NCI-H510A treated with DMSO at 0.1 percent for 48 hours (cell line): ENCODE results near the gene VWDE.
A peak's percentile ranks its signal among the peaks of the same experiment; 100 is the strongest.

Experiments
- DNase-seq: peaks from one replicate; lab custom pipeline; 2025; lab: John Stamatoyannopoulos, UW

VWDE gene

DNA sequence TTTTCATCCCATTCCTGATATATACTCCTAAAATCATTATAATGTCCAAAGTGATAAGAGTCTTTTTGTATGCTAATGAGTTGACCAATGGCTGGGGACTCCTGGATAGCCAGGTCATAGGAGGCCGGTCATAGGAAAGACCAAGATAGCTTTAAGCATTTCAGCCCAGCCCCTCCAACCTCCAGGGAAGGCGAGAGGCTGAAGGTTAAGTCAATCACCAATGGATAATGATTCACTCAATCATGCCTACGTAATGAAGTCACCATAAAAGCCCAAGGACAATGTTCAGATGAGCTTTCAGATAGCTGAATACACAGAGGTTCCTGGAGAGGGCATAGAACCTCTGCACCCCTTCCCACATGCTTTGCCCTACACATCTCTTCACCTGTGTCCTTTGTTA is 75.7 kb downstream of the VWDE start:
- DNase-seq, result no peak

DNA sequence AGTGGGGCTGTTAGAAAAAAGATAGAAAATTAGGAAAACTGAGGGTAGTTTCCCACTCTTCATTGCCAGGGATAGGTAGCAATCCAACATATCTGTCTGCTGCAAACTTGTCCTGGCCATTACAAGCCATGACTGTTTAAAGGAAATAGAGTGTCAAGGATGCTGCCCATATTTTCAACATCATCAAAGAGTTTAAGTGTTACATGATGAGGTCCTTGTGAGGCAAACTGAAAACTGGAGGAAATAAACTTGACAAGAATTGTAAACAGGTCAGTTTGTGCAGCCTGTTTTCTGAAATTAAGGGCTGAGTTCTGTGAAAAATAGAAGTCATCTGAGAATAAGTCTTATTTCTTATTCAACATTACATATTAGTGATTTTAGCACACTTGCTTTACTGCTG is 78.0 kb downstream of the VWDE start:
- DNase-seq, result no peak

- DNase-seq, result no peak
Observed at GRCh38 chr7:12323415-12323814, 80.2 kb downstream of the VWDE start.

GRCh38 chr7:12322903-12323300 is 80.8 kb downstream of the VWDE start:
- DNase-seq, result no peak

- DNase-seq, result peak; percentile 48
Observed at GRCh38 chr7:12322284-12322902, 81.3 kb downstream of the VWDE start.

- DNase-seq, result no peak
Observed at GRCh38 chr7:12320987-12321647, 82.5 kb downstream of the VWDE start.

GRCh38 chr7:12320241-12320986 is 83.3 kb downstream of the VWDE start:
- DNase-seq, result no peak

GRCh38 chr7:12317675-12318074 is 86.0 kb downstream of the VWDE start:
- no peak for DNase-seq

GRCh38 chr7:12316925-12317324 is 86.7 kb downstream of the VWDE start:
- no peak for DNase-seq

- DNase-seq, result peak; percentile 79
Observed at GRCh38 chr7:12315049-12315448, 88.6 kb downstream of the VWDE start.

GRCh38 chr7:12314199-12314598 is 89.5 kb downstream of the VWDE start:
- DNase-seq, result no peak

DNA sequence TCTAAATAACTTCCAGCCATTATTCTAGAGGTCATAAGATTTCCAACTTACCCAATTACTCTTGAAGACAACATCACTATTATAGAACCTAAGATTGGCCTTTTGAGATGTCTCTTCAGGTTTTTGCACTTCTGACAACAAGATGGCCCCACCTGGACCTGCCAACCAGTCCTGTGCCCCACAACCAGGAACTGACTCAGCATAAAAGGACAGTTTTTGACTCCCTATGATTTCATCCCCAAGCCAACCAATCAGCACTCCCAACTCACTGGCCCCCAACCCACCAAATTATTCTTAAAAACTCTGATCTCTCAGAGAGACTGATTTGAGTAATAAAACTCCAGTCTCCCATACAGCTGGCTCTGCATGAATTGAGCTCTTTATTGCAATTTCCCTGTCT is 98.2 kb downstream of the VWDE start:
- no peak for DNase-seq

- no peak for DNase-seq
Observed at GRCh38 chr7:12303495-12303894, 100.2 kb downstream of the VWDE start.

DNA sequence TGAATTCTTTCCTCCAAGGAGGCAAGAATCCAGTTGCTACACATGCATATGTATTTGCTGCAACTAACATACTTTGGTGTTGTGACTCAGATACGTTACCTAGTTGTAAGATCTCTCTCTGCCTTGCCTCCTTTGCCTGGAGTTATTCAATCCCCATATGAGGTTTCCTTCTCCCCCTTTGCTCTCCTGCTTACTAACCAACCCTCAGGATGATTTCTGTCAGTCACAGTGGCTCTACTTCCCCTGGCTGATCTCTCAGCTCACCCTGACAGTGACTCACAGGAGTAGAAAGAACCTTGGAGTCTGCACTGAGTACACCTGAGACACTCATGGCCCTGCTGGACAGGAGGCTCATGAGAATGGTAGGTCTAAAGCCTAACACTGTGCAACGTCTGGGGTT is 100.6 kb downstream of the VWDE start:
- DNase-seq, result no peak

GRCh38 chr7:12300415-12300814 is 103.2 kb downstream of the VWDE start:
- DNase-seq, result no peak

- no peak for DNase-seq
Observed at GRCh38 chr7:12299367-12299766, 104.3 kb downstream of the VWDE start.

- DNase-seq, result no peak
Observed at GRCh38 chr7:12297283-12298108, 106.2 kb downstream of the VWDE start.

DNA sequence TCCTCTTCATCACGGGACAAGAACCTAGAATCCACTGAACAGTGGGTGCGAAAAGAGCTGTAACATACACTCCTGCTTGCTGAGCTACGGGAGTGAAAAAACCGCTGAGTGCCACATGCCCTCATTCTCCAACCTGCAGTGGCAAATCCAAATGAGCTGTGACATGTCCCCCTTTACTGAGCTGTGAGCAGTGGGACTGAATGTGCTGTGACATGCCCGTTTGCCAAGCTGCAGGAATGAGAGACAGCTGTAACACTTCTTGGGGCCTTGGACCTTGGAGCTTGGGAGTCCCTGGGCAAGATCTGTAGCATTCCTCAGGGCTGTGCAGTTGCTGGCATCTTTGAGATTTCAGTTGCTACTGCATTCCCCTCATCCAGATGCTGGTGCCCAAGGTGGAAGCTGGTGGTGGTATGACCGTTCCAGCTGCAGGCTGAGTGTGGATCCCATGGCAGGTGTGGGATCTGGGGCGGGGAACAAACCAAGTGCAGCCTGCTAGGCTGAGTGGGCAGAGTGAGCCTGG is 107.6 kb downstream of the VWDE start:
- no peak for DNase-seq

GRCh38 chr7:12294701-12295100 is 109.0 kb downstream of the VWDE start:
- no peak for DNase-seq

DNA sequence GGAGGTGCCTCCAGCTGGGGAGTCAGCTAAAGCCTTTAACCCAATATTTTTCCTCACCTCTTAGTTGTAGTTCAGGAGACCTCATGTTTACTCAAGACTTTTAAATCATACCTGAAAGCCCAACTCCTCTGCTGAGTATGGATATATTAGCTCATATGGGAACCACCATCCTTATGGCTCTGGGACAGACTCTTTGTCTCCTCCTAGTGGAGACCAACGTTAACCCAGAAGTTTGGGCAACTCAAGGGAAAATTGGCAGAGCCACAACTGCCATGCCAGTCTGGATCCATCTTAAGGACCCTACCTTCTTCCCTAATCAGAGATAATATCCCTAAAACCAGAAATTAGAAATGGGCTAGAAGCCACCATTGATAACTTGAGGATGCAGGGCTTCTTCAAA is 111.8 kb downstream of the VWDE start:
- no peak for DNase-seq

DNA sequence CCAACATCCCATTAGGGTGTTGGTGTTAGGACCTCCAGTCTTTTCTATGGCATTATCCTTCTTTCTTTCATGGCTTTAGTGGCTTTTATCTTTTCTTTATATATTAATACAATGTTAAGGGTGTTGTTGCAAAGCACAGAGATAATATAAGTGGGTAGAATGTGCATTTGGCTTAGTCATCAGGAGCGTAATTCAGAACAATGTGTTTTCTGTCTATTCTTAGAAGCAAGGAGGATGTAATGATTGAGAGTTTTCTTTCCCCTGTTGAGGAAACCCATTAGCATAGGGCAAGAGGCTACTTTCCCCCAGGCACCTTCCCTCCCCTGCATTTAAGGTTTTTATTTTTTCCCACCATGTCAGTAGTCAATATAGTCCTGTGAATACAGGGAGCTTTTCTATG is 112.9 kb downstream of the VWDE start:
- no peak for DNase-seq

DNA sequence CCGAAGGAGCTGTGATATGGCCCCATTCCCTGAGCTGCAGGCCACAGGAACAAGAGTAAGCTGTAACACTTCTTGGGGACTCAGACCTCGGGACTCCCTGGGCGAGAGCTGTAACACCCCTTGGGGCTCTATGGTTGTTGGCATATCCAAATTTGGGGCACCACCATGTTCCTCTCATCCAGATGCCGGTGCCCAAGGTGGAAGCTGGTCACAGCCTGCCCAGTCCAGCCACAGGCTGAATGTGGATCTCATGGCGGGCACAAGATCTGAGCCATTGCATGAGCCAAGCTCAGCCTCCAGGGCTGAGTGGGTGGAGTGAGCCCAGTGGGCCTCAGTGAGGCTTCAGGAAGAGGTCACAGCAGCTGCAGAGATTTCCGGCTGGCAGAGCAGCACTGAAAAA is 113.7 kb downstream of the VWDE start:
- DNase-seq, result no peak
